Mucosa of rectum (tissue), 2 donors: ENCODE measurements around the gene YBX3.

ENCODE experiments used
- H3K27ac ChIP-seq, 2 donors: one replicate each; pipeline ENCODE4 v1.7.0; 2013; ENCODE audit warnings: inconsistent platforms in 2 of 2, low read depth in 2 of 2, low read length in 2 of 2
- H3K27me3 ChIP-seq, 2 donors: one replicate each; pipeline ENCODE4 v1.7.0; 2013; ENCODE audit warnings: low read length in 2 of 2; ENCODE audit not compliant: control insufficient read depth in 2 of 2, insufficient read depth in 2 of 2
- H3K36me3 ChIP-seq, 2 donors: one replicate each; pipeline ENCODE4 v1.7.0; 2013; ENCODE audit warnings: low read length in 2 of 2; ENCODE audit not compliant: control insufficient read depth in 2 of 2, insufficient read depth in 2 of 2
- H3K4me1 ChIP-seq, 2 donors: one replicate each; pipeline ENCODE4 v1.7.0; 2013; ENCODE audit warnings: low read length in 2 of 2, mild to moderate bottlenecking in 1 of 2; ENCODE audit not compliant: control insufficient read depth in 2 of 2, insufficient read depth in 2 of 2
- H3K4me3 ChIP-seq, 2 donors: one replicate each; pipeline ENCODE4 v1.7.0; 2013; ENCODE audit warnings: low read length in 2 of 2
- H3K9ac ChIP-seq, 2 donors: one replicate each; pipeline ENCODE4 v1.7.0; 2013; ENCODE audit warnings: low read length in 2 of 2, low read depth in 1 of 2, mild to moderate bottlenecking in 1 of 2
- H3K9me3 ChIP-seq, 2 donors: one replicate each; pipeline ENCODE4 v1.7.0; 2013; ENCODE audit warnings: low read length in 2 of 2; ENCODE audit not compliant: control insufficient read depth in 2 of 2
- donor health status: healthy.
- donor health status: Normal muscosa, but diverticular disease.

Gene YBX3

GRCh38 chr12:10688042-10688441 is 35.1 kb downstream of the YBX3 start:
- Histone ChIP-seq H3K4me1 (no peaks in the 10 kb centered on the region), H3K36me3 (no peaks in the 10 kb centered on the region), H3K27ac (no peak overlapping the region), H3K9ac (no peak overlapping the region), H3K27me3 (no peaks in the 10 kb centered on the region), H3K4me3 (no peak overlapping the region), H3K9me3 (no peaks in the 10 kb centered on the region)

DNA sequence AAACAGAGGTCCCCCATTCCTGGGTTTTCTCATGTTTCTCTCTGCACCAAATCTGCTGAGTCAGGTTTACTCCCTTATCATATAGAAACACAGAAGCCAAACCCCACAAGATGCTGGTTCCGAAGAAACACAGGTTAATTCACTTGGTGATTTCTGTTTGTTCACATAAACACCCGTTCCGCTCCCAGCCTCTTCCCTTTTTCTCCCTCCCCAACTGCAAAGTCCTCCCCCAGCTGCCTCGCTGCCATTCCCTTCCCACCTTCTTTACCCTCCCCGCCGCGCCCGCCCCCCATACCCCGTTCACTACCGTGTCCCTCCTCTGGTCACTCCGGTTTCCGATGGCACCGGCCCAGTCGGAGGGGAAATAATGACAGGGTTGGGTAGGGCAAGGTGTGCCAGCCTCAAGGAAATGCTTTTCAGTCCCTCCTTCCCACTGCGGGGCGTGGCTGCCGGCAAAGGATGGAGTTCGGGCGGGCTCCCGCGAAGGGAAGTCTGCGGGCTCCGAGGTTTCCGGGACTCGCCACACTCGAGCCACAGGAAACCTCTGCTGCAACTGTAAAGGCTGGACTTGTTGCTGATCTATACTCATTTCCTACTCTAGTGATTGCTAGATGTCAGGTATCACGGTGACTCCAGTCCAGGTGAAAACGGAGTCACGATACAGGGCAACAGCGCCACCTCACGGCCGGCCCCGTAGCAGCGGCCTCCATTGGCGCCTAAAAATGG is 49.3 kb downstream of the YBX3 start, which contains the start of gene STYK1:
Gene STYK1, minus strand, starts transcription at position 394 of the 726 bp plus-strand sequence. CDS start 39,434 bp downstream, outside the sequence.
- Histone ChIP-seq H3K4me1 (peaks cover 8 to 10% of the 10 kb centered on the region in 2 donors), H3K36me3 (no peaks in the 10 kb centered on the region), H3K9ac (peak within 1 kb of the TSS; percentile 80 to 97), H3K27ac (peak within 1 kb of the TSS; percentile 94 to 97), H3K4me3 (peak within 1 kb of the TSS; percentile 84 to 85), H3K27me3 (peaks cover 0 to 5% of the 10 kb centered on the region in 2 donors), H3K9me3 (no peaks in the 10 kb centered on the region)

DNA sequence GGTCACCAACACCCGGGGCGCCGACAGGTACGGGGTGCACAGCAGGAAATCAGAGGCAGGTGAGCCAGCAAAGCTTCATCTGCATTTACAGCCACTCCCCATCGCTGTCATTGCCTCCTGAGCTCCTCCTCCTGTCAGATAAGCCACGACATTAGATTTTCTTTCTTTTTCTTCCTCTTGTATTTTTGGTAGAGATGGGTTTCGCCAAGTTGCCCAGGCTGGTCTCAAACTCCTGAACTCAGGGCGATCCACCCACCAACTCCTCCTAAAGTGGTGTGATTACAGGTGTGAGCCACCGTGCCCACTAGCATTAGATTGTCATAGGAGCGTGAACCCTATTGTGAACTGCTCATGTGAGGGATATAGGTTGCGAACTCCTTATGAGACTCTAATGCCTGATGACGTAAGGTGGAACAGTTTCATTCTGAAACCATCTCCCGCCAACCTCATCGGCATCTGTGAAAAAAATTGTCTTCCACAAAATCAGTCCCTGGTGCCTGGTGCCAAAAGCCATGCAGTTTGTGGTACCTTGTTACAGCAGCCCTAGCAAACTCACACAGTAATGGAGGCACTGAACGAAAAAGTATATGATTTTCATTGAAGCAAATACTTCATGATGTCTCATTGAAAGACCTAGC is 50.8 kb downstream of the YBX3 start:
- Histone ChIP-seq H3K9ac (peak overlapping the region; percentile 80 to 97), H3K27me3 (peaks cover 0 to 5% of the 10 kb centered on the region in 2 donors), H3K27ac (peak overlapping the region; percentile 94 to 97), H3K4me3 (peak overlapping the region; percentile 84 to 85), H3K9me3 (no peaks in the 10 kb centered on the region), H3K4me1 (peaks cover 14 to 15% of the 10 kb centered on the region in 2 donors), H3K36me3 (no peaks in the 10 kb centered on the region)

GRCh38 chr12:10669533-10669932 is 53.6 kb downstream of the YBX3 start:
- Histone ChIP-seq H3K27ac (no peak overlapping the region), H3K36me3 (no peaks in the 10 kb centered on the region), H3K27me3 (no peaks in the 10 kb centered on the region), H3K4me3 (no peak overlapping the region), H3K9ac (no peak overlapping the region), H3K4me1 (peaks cover 17 to 19% of the 10 kb centered on the region in 2 donors), H3K9me3 (no peaks in the 10 kb centered on the region)

DNA sequence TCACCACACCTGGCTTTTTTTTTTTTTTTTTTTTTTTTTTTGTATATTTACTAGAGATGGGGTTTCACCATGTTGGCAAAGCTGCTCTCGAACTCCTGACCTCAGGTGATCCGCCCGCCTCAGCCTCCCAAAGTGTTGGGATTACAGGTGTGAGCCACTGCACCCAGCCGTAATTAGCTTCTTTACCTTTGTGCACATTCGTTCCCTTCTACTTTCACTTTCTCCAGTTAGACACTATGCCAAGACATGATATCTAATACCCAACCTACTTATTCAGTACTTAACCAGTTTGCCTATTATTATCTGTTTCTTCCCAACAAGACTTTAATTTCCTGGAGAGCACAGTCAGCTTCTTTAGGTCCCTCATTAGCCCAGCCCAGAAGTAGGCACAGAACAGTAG is 54.6 kb downstream of the YBX3 start:
- H3K36me3 ChIP-seq, result no peaks in the 10 kb centered on the region
- H3K4me3 ChIP-seq, result peak overlapping the region; percentile 34 to 50
- H3K9me3 ChIP-seq, result no peaks in the 10 kb centered on the region
- H3K27ac ChIP-seq, result no peak overlapping the region
- H3K27me3 ChIP-seq, result no peaks in the 10 kb centered on the region
- peaks cover 12 to 27% of the 10 kb centered on the region in 2 donors for H3K4me1 ChIP-seq
- no peak overlapping the region for H3K9ac ChIP-seq

GRCh38 chr12:10667581-10667980 is 55.5 kb downstream of the YBX3 start:
- no peaks in the 10 kb centered on the region for H3K36me3 ChIP-seq
- peak overlapping the region in 1 of 2 donors; percentile 11 for H3K4me3 ChIP-seq
- H3K27ac ChIP-seq, result no peak overlapping the region
- peaks cover 12 to 25% of the 10 kb centered on the region in 2 donors for H3K4me1 ChIP-seq
- no peaks in the 10 kb centered on the region for H3K9me3 ChIP-seq
- H3K27me3 ChIP-seq, result no peaks in the 10 kb centered on the region
- H3K9ac ChIP-seq, result no peak overlapping the region

DNA sequence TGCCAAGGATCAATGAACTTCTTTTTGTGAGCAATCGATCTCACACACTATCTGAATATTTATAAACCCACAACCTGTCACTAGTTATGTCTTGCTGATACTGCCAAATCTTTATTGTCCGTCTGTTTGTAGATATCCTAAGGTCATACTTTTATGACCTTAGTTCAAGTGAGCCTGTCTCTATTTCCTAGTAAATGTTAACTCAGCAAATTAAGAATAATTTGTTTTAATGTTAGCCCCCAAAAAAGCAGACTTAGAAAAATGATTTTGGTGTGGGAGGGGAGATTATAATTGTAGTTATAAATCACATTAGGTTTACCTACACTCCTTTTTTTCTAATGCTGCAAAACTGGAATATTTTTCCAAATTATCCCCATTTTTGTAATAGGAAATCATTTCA is 58.6 kb downstream of the YBX3 start:
- no peaks in the 10 kb centered on the region for H3K27me3 ChIP-seq
- no peaks in the 10 kb centered on the region for H3K9me3 ChIP-seq
- no peak overlapping the region for H3K9ac ChIP-seq
- H3K27ac ChIP-seq, result no peak overlapping the region
- H3K4me3 ChIP-seq, result no peak overlapping the region
- peaks cover 12 to 26% of the 10 kb centered on the region in 2 donors for H3K4me1 ChIP-seq
- no peaks in the 10 kb centered on the region for H3K36me3 ChIP-seq

- H3K4me1 ChIP-seq, result peaks cover 12 to 26% of the 10 kb centered on the region in 2 donors
- no peak overlapping the region for H3K9ac ChIP-seq
- no peak overlapping the region for H3K27ac ChIP-seq
- no peaks in the 10 kb centered on the region for H3K27me3 ChIP-seq
- H3K9me3 ChIP-seq, result no peaks in the 10 kb centered on the region
- H3K4me3 ChIP-seq, result no peak overlapping the region
- H3K36me3 ChIP-seq, result no peaks in the 10 kb centered on the region
These were observed 59.3 kb downstream of the YBX3 start for GRCh38 chr12:10663869-10664268.

GRCh38 chr12:10661338-10661737 is 61.8 kb downstream of the YBX3 start:
- H3K4me1 ChIP-seq, result peaks cover 5 to 23% of the 10 kb centered on the region in 2 donors
- no peak overlapping the region for H3K9ac ChIP-seq
- H3K4me3 ChIP-seq, result no peak overlapping the region
- no peaks in the 10 kb centered on the region for H3K36me3 ChIP-seq
- H3K27ac ChIP-seq, result peak overlapping the region in 1 of 2 donors; percentile 55
- peaks cover 0 to 2% of the 10 kb centered on the region in 2 donors for H3K9me3 ChIP-seq
- no peaks in the 10 kb centered on the region for H3K27me3 ChIP-seq

- Histone ChIP-seq H3K36me3 (no peaks in the 10 kb centered on the region), H3K4me3 (no peak overlapping the region), H3K27ac (no peak overlapping the region), H3K27me3 (no peaks in the 10 kb centered on the region), H3K9ac (no peak overlapping the region), H3K9me3 (peaks cover 0 to 2% of the 10 kb centered on the region in 2 donors), H3K4me1 (peaks cover 0 to 12% of the 10 kb centered on the region in 2 donors)
These were observed 69.1 kb downstream of the YBX3 start for GRCh38 chr12:10654003-10654402.
